Measurements from ENCODE around the gene IFNL3.
"Not testable (repeated sequence)": the region's sequence is repeated elsewhere in the genome, so short reads cannot be mapped to it uniquely, and the experiment has no call there.

Gene IFNL3
- total RNA-seq, result 0 reads per million in 3 experiments

GRCh38 chr19:39244410-39245100 lies at the start of gene IFNL3:
TSS of gene IFNL3 (minus strand) at chr19:39245006. CDS start at chr19:39244967, 39 bp downstream.
- DNase-seq, result not testable (repeated sequence)

DNA sequence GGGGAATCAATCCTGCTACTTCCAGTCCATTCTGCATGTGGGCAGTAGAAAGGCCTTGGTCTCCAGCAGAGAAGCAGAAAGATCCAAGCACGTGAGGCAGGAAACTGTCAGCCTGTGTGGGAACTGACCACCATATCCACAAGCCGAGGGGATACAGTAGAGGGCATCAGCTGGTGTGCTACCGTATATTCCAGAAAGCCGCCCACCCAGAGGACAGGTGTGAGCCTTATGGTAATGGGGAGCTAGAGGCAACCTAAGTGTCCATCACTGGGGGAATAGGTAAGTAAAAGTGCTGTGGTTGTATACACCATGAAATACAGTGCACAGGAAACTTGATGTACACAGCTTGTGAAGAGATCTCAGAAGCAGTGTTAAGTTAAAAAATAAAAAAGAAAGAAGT lies 48.6 kb upstream of the IFNL3 start:
- DNase-seq, result no peak

DNA sequence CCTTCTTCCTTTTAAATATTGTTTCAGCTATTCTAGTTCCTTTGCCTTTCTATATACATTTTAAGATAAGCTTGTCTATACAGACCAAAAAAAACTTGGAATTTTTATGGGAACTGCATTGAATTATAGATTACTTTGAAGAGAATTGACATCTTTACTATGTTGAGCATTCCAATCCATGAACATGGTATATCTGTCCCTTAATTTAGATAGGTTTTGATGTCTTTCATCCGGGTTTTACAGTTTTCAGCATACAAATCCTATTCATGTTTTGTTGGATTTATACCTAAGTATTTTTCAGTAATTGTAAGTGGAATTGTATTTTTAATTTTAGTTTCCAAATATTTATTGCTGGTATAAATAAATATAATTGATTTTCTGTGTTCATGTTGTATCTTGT lies 39.2 kb upstream of the IFNL3 start:
- DNase-seq, result no peak

DNA sequence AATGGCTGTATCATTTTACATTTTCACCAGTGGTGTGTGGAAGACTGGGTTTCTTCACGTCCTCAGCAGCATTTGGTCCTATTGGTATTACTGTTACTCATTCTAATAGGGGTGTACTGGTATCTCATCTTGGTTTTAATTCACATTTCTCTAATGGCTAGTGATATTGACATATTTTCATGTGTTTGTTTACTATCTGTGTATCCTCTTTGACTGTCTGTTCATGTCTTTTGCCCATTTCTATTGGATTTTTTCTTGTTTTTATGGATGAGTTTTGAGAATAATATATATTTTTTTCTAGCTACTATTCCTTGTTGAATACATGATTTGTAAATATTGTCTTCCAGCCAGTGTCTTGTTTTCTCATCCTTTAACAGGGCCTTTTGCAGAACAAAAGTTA lies 37.2 kb upstream of the IFNL3 start:
- no peak for DNase-seq

- DNase-seq, result no peak
Observed at GRCh38 chr19:39277598-39277997, 32.8 kb upstream of the IFNL3 start.

- no peak for DNase-seq
Observed at GRCh38 chr19:39276740-39277139, 31.9 kb upstream of the IFNL3 start.

DNA sequence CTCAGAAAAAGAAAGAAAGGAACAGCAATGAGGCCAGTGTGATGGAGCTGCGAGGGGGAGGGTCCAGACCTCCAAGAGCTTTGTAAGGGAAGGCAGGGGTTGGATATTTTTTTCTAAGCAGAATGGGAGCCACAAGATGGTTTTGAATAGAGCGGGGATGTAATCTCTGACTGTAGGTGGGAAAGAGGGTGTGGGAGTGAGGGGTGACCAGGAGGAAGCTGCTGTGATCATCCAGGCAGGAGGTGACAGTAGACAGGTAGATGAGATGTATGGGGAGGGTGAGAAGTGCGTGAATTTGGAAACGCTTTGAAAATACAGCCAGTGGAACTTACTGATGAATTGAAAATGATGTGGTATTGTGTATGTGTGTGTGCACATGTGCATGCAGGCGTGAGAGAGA lies 30.8 kb upstream of the IFNL3 start:
- no peak for DNase-seq

DNA sequence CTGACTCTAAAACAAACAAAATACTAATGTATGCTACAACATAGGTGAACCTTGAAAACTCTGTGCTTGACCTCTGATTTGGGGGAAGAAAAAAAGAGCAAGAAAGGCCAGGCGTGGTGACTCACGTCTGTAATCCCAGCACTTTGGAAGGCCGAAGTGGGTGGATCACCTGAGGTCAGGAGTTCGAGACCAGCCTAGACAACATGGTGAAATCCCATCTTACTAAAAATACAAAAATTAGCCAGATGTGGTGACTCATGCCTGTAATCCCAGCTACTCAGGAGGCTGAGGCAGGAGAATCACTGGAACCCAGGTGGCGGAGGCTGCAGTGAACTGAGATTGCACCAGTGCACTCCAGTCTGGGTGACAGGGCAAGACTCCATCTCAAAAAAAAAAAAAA lies 29.1 kb upstream of the IFNL3 start:
- not testable (repeated sequence) for DNase-seq

- DNase-seq, result no peak
Observed at GRCh38 chr19:39270036-39270871, 25.4 kb upstream of the IFNL3 start.

DNA sequence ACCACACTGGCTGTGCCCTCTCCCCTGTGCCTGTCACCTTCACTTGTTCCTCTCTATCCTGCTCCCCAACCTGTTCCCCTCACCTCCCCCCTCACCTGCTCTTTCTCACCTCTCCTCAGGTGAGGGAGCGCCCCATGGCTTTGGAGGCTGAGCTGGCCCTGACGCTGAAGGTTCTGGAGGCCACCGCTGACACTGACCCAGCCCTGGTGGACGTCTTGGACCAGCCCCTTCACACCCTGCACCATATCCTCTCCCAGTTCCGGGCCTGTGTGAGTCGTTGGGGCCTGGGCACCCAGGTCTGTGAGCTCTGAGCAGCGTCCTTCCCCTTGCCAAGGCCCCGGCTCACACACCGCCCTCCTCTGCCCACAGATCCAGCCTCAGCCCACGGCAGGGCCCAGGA lies 24.6 kb upstream of the IFNL3 start:
- DNase-seq, result not testable (repeated sequence)

- DNase-seq, result not testable (repeated sequence)
Observed at GRCh38 chr19:39268531-39269223, 23.9 kb upstream of the IFNL3 start.

DNA sequence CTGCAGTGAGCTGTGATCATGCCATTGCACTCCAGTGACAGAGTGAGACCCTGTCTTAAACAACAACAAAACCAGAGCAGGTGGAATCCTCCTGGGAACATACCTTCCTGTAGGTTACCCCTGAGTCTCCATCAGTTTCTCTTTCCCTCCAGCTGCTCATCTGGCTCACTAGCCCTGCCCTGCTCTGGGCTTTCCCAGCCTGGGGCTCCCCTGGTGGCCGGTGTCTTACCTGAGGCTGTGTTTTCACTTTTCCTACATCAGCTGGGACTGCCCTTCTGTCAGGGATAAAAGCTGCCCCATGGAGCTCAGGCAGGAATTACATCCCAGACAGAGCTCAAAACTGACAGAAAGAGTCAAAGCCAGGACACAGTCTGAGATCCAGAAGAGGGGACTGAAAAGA lies 23.3 kb upstream of the IFNL3 start, which contains the start of gene IFNL2:
Gene IFNL2, plus strand, starts transcription at position 312 of the 400 bp plus-strand sequence. CDS start 173 bp downstream, outside the sequence.
- DNase-seq, result not testable (repeated sequence)

- DNase-seq, result no peak
Observed at GRCh38 chr19:39265321-39265916, 20.6 kb upstream of the IFNL3 start.

DNA sequence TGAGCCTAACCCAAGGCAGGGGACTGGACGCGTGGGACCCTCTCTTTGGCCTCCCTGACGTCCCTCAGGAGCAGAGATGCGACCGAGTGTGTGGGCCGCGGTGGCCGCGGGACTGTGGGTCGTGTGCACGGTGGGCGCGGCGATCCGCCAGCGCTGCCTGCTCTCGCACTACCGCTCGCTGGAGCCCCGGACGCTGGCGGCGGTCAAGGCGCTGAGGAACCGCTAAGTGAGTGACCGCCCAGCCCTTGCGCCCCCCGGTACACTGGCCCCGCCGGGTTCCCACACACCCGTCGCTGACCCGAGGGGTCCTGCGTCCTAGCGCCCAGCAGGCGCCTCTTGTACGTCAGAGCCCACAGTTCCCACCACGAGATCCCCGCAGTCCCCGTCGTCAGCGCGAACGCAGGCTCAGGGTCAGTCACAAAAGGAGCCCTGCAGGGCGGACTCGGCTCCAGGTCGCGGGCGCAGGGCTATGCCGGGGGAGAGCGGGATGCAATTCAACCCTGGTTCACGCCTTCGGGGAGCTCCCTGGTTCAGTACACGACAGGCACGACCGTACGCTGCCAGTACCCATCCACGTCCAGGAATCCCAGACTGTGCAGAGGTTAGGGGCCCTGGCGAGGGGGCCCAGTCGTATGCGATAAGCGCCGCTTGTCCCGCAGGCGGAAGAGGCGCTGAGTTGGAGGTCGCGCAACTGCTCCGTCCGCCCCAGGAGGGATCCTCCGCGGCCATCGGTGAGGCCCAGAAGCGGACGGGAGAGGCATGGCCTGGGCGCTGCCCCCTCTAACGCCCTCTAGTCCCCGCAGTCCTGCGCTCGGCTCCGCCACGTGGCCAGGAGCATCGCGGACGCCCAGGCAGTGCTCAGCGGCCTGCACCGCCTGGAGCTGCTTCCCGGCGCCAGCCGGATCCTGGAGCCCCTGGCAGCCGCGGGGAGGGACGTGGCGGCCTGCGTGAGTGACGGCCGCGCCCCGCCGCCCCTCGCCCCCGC lies 19.8 kb upstream of the IFNL3 start:
- no peak for DNase-seq

DNA sequence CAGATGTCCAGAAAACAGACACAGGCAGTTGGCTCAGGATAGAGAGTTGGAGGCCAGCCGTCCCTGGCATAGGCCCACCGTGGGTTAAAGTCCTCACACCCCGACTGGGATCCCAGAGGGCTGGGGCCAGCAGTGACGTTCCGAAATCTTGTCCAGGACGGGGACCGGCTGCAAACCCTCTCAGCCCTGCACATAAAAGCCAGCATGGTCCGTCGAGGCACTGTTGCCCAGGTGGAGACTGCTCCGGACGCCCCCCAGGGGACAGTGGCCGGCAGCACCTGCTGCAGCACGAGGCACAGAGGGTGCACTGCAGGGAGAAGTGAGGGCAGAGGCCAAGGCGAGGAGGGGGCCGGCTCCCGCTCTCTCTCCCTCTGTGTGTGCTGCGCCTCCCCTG lies 19.1 kb upstream of the IFNL3 start:
- DNase-seq, result no peak

- no peak for DNase-seq
Observed at GRCh38 chr19:39262496-39262895, 17.7 kb upstream of the IFNL3 start.

DNA sequence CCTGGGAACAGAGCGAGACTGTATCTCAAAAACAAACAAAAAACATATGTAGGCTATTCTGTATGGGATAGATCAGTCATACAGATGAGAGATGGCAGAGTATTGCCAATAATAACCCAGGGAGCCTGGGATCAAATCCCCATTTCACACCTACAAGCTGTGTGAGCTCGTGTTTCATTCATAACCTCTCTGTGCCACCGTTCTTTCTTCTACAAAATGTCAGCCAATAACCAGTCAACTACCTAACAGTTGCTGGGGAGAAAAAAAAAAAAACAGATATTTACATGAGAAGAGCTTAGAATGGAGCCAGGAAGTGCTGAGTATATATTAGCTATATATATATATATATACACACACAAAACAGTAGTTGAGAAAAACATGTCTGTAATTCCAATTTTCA lies 16.9 kb upstream of the IFNL3 start:
- no peak for DNase-seq

- DNase-seq, result no peak
Observed at GRCh38 chr19:39257227-39257626, 12.4 kb upstream of the IFNL3 start.

DNA sequence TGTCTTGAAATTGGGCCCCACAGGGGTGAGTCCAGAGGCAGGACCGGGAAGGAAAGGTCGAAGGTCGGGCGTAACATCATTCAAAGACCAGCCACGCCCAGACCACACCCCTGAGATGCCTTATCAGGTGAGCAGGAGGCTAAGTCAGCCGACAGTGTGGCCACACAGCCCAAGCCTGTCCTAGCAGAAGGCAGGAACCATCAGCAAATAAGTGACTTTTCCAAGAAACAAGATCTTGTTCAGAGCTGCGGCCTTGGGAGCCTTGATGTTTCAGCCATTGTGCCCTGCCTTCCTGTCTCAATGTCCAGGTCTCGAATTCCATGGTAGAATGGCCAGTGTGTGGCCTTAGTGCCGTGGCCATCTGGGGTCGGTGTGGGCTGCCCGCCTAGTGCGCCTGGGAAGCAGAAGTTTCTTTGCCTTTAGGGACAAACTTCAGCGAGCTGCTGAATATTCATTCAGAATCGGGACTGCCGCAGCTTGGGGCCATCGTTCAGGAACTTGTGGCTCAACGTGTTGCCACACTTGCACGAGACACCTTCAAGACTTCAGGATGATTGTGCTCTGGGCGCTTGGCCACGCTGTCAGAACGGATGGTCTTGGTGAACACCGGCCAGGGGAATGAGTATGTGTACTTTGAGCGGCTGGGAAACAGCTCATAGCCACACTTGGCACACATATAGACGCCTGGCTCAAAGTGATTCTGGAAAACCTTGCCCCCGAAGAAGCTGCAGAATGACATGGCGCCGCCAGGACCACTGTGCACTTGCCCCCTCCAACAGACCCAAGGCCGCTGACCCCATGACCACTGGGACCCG lies 9.9 kb upstream of the IFNL3 start:
- no peak for DNase-seq

DNA sequence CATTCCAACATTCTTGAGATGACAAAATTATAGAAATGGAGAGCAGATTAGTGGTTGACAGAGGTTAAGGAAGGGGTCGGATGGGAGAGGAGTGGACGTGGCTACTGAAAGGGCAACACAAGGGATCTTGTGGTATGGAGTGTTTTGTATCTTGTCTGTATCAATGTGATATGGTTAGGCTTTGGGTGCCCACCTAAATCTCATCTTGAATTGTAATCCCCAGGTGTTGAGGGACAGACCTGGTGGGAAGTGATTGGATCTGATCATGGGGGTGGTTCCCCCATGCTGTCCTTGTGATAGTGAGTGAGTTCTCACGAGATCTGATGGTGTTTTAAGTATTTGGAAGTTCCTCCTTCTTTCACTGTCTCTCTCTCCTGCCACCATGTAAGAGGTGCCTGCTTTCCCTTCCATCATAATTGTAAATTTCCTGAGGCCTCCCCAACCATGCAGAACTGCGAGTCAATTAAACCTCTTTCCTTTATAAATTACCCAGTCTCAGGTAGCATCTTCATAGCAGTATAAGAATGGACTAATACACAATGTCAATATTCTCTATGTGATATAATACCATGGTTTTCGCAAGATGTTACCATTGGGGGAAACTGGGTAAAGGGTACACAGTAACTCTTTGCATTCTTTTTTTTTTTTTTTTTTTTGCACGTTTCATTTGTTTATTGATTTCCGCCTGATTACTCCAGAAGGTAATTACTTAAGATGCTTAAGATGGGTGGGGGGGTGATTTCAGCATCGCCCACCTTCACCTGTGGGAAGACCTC lies 8.8 kb upstream of the IFNL3 start:
- no peak for DNase-seq

All from central memory CD4-positive, alpha-beta T cell (primary cell).